Measurements from ENCODE around the gene LRRC36. TPM values are rescaled to one million over a fixed set of nuclear protein-coding genes. Genes with fewer than 3 reads are reported as not detected.
A peak's percentile ranks its signal among the peaks of the same experiment; 100 is the strongest.

LRRC36 gene
- total and polyA plus RNA-seq, 2 of the 8 experiments (the other 6 are each of a cell fraction or from before 2014, with no cell fraction given) = 0.15 TPM; not detected in 1

DNA sequence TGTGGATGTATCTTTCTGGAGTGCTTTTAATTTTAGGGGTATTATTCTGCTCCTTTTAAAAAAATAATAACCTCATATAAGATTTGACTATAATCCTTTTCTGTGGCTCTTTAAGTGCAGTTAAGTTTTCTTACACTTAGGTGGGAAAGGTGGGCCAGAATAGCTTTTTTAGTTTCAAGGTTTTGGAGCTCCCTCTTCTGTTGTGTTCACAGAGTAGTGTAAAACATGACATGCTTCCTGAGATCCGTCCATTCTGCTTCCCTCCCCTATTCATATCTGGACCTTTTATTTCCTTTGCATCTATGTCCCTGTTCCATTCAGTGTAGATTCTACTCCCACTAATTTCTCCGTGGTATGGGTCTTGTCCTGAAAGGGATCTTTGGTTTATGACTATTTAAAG lies 12.8 kb downstream of the LRRC36 start:
- H3K4me2 ChIP-seq (ENCODE audit: insufficient read depth in 1 of 2, low read depth in 2 of 2, low read length in 2 of 2) = no peak overlapping the region
- FAIRE-seq (no peak), DNase-seq (ENCODE audit: low read depth in 1 of 2, low spot score in 2 of 2) (no peak)
- no peak overlapping the region for H3K4ac ChIP-seq (replicated peaks; ENCODE audit: insufficient read length, low read depth, low read length)
- H2BK120ac ChIP-seq (replicated peaks; ENCODE audit: low read depth, low read length) = no peak overlapping the region
- no peak overlapping the region for H2AFZ ChIP-seq (ENCODE audit: low read length)
- no peak overlapping the region for H3K23ac ChIP-seq (ENCODE audit: insufficient read length)
- H2BK5ac ChIP-seq (ENCODE audit: low read depth, low read length) = no peak overlapping the region
- H2BK12ac ChIP-seq (ENCODE audit: low read depth, low read length) = no peak overlapping the region
- no peak overlapping the region for H3K9ac ChIP-seq (replicated peaks in 1 of 4; ENCODE audit: extremely low read depth in 1 of 4, low read depth in 3 of 4, low read length in 3 of 4)
- no peak overlapping the region for H3K4me3 ChIP-seq (ENCODE audit: extremely low read depth in 1 of 4, insufficient read depth in 2 of 4, low read depth in 3 of 4, low read length in 4 of 4)
- H4K20me1 ChIP-seq (replicated peaks in 1 of 2; ENCODE audit: control insufficient read depth in 1 of 2, insufficient read depth in 2 of 2, low read length in 2 of 2) = no peaks in the 10 kb centered on the region
- no peak overlapping the region for H3K56ac ChIP-seq (replicated peaks; ENCODE audit: insufficient read length, low read depth, low read length)
- H4K91ac ChIP-seq (replicated peaks; ENCODE audit: insufficient read length, low read length) = no peak overlapping the region
- H3K36me3 ChIP-seq (ENCODE audit: control insufficient read depth in 2 of 4, insufficient read depth in 4 of 4, low read length in 3 of 4) = no peaks in the 10 kb centered on the region; a peak in 1 of 8 replicates
- no peak overlapping the region for H3K14ac ChIP-seq (ENCODE audit: insufficient read length)
- H3K4me1 ChIP-seq (replicated peaks in 1 of 4; ENCODE audit: control insufficient read depth in 3 of 4, insufficient read depth in 4 of 4, low read length in 3 of 4) = no peaks in the 10 kb centered on the region
- no peaks in the 10 kb centered on the region for H3K23me2 ChIP-seq (ENCODE audit: low read depth, low read length)
- CTCF ChIA-PET (ENCODE audit: partially characterized antibody) = interaction anchor here (0.6 to 1.9 kb wide), 15 partner anchors 9 to 505 kb away, joined by 3 to 10 read pairs (median 3); partner anchors contain the start of genes KCTD19 and LRRC36
- no peak overlapping the region for H3K18ac ChIP-seq (ENCODE audit: extremely low read depth, low read length)
- H3K79me2 ChIP-seq (ENCODE audit: control insufficient read depth in 1 of 2, insufficient read depth in 2 of 2, low read length in 2 of 2) = no peaks in the 10 kb centered on the region
- WGBS, 2 experiments (ENCODE audit: extremely low coverage in 1 of 2, insufficient coverage in 1 of 2, insufficient read length in 1 of 2, insufficient replicate concordance in 2 of 2, low coverage in 1 of 2, low lambda C conversion rate in 2 of 2, missing lambda C conversion rate in 1 of 2) = 41% methylated on average over 2 of the region's 2 CpGs; no CpG with 5 or more reads in 1 of the 2 experiments
- H4K5ac ChIP-seq (ENCODE audit: insufficient read length, low read depth, low read length) = no peak overlapping the region
- H2BK15ac ChIP-seq (ENCODE audit: low read length) = no peak overlapping the region
- H2AK5ac ChIP-seq (ENCODE audit: low read depth, low read length) = no peak overlapping the region
- TF ChIP-seq RAD21 (IDR thresholded peaks at IDR 0.05 in 1 of 2, conservative IDR thresholded peaks at IDR 0.05 in 1 of 2; ENCODE audit: low read depth in 2 of 2, low read length in 2 of 2) (peak; percentile 42 to 52), CEBPB (IDR thresholded peaks at IDR 0.05; ENCODE audit: low read depth, low read length) (no peak)
- TF ChIP-seq, protein P1, sequence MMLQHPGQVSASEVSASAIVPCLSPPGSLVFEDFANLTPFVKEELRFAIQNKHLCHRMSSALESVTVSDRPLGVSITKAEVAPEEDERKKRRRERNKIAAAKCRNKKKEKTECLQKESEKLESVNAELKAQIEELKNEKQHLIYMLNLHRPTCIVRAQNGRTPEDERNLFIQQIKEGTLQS (IDR thresholded peaks at IDR 0.05; ENCODE audit: insufficient read depth, low read depth, low read length) = no peak
- TF ChIP-seq, protein P2, sequence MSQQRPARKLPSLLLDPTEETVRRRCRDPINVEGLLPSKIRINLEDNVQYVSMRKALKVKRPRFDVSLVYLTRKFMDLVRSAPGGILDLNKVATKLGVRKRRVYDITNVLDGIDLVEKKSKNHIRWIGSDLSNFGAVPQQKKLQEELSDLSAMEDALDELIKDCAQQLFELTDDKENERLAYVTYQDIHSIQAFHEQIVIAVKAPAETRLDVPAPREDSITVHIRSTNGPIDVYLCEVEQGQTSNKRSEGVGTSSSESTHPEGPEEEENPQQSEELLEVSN (IDR thresholded peaks at IDR 0.05) = no peak
- H3K9me3 ChIP-seq (ENCODE audit: insufficient read depth in 2 of 2, low read depth in 1 of 2, low read length in 1 of 2) = peaks cover 0 to 6% of the 10 kb centered on the region in 2 experiments; a peak in 1 of 4 replicates
- no peaks in the 10 kb centered on the region for H3K27me3 ChIP-seq (replicated peaks in 1 of 4; ENCODE audit: control insufficient read depth in 3 of 4, extremely low read depth in 1 of 4, insufficient read depth in 3 of 4, low read length in 3 of 4)
- POLR2A ChIA-PET (ENCODE audit: partially characterized antibody) = interaction anchor here (0.8 to 1.5 kb wide), 2 partner anchors 11 to 13 kb away, joined by 4 read pairs; no protein-coding TSS in a partner anchor
- no peaks in the 10 kb centered on the region for H3K79me1 ChIP-seq (ENCODE audit: low read depth, low read length)
- H2BK20ac ChIP-seq (ENCODE audit: low read length) = no peak overlapping the region
- H3K27ac ChIP-seq (ENCODE audit: low read depth, low read length) = no peak overlapping the region
- no peak overlapping the region for H4K8ac ChIP-seq (ENCODE audit: extremely low read depth, insufficient read depth, low read length)
